NCI-H1092 treated with DMSO at 0.1 percent for 48 hours (cell line): ENCODE measurements around the gene SLC43A2.

Source experiments
- DNase-seq: peaks from one replicate; lab custom pipeline; 2025; lab: John Stamatoyannopoulos, UW

Gene SLC43A2

DNA sequence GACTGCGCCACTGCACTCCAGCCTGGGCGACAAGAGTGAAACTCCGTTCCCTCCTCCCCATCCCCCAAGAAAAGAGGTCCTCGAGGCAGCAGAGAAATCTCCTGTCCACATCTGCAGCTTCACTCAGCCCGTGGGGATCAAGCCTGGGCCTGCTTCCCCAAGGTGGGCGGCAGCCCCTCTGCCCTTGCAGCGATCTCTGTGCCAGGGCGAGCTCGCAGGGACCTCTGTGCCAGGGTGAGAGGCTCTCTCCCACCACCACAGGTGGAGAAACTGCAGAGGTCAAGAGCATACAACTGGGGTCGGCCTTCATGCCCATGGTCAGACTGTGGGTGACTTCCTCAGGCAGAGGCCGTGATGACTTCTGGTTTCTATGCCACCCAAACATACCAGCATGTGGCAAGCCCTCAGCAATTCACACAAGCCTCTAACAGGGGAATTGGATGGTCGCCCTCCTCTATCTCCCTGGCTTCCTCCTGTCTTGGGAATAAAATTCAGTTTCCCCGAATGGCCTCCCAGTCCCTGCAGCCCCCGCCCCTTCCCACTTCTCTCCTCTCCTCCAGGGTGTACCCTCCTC lies 5.5 kb downstream of the SLC43A2 start:
- no peak for DNase-seq

GRCh38 chr17:1621273-1621954 lies 7.2 kb downstream of the SLC43A2 start:
- no peak for DNase-seq

- no peak for DNase-seq
Observed at GRCh38 chr17:1620486-1620885, 8.1 kb downstream of the SLC43A2 start.

GRCh38 chr17:1617620-1618174 lies 10.9 kb downstream of the SLC43A2 start:
- DNase-seq = no peak

DNA sequence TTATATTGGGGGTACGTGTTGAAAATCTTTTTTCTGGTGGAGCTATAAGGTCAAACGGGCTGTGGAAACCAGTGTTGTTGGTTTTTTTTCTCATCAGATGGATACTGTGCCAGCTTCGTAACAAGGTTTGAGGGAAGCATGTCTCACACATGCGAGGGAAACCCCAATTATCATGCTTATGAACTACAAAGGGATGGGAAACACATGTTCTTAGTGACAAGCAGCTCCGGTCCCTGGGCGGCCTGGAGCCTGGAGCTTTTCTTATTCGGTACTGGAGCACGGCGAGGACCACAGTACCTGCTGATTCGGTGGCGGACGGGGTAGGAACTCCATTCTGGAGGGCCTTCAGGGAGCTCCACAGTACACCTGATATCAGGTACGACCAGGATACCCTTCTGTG lies 12.5 kb downstream of the SLC43A2 start:
- DNase-seq = no peak

GRCh38 chr17:1612400-1612799 lies 16.2 kb downstream of the SLC43A2 start:
- DNase-seq = no peak

- DNase-seq = no peak
Observed at GRCh38 chr17:1611715-1612114, 16.9 kb downstream of the SLC43A2 start.

- DNase-seq = no peak
Observed at GRCh38 chr17:1608676-1609075, 20.0 kb downstream of the SLC43A2 start.

- DNase-seq = no peak
Observed at GRCh38 chr17:1607971-1608320, 20.7 kb downstream of the SLC43A2 start.

DNA sequence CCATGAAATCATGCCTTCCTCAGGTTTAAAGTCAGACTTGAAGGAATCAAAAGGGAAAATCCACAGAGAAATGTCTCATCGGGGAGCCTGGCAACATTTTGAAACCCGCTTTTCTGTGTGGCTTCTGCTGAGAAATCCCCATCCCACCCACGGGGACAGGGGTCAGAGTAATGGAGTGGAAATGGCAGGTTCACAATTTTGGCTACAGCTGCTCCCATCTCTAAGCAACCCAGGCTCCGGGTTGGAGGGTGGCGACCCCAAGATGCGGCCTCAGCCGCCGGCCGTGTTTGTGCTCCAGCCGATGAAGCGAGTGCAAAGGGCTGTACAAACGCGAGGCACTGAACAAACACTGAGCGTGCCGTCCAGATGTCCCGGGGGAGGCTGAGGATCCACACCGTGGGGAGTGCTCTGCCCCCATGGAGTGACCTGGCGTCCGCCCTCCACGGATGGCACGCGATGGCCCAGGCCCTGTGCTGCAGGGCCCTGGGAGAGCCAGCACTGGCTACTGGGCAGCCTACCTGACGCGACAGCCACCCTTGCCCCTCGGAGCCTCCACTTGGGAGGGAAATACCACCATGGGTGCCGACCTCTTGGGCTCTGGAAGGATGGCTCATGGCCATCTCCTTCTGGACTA lies 22.2 kb downstream of the SLC43A2 start:
- DNase-seq = peak; percentile 1

- DNase-seq = no peak
Observed at GRCh38 chr17:1605681-1606351, 22.8 kb downstream of the SLC43A2 start.

GRCh38 chr17:1604831-1605528 lies 23.7 kb downstream of the SLC43A2 start:
- no peak for DNase-seq

DNA sequence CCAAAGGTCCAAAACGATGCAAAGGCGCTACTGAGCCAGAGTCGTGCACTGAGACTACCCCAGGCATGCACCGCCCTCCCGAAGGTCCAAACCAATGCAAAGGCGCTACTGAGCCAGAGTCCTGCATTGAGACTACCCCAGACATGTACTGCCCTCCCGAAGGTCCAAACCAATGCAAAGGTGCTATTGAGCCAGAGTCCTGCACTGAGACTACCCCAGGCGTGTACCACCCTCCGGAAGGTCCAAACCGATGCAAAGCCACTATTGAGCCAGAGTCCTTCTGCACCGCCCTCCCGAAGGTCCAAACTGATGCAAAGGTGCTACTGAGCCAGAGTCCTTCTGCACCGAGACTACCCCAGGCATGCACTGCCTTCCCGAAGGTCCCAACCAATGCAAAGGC lies 27.1 kb downstream of the SLC43A2 start:
- no peak for DNase-seq

GRCh38 chr17:1598399-1599095 lies 30.1 kb downstream of the SLC43A2 start:
- no peak for DNase-seq

DNA sequence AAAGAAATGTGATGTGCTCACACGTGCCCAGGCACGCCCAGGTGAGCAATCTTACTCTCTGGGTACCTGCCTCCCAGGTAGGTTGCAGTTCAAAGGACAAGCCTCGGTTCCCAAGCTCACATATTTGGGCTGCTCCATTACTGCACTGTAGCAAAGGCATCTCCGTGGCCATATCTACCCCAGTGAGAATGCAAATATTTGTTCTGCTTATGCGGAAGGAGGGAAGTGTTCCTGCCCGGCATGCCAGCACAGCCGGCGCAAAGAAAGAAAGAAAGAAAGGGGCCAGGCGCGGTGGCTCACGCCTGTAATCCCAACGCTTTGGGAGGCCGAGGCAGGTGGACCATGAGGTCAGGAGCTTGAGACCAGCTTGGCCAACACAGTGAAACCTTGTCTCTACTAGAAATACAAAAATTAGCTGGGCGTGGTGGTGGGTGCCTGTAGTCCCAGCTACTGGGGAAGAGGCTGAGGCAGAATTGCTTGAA lies 30.7 kb downstream of the SLC43A2 start:
- no peak for DNase-seq

DNA sequence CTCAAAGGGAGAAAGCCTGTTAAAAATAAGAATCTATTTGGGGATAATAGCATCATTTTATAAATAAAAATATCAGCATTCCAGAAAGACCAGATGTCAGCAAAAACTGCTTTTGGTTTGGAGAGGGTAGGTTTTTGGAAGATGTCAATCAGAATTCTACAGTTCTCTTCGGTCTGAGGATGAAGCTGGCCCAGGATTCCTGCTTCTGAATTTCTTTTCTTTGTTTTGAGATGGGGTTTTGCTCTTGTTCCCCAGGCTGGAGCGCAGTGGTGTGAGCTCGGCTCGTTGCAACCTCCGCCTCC lies 35.1 kb downstream of the SLC43A2 start:
- DNase-seq = no peak

DNA sequence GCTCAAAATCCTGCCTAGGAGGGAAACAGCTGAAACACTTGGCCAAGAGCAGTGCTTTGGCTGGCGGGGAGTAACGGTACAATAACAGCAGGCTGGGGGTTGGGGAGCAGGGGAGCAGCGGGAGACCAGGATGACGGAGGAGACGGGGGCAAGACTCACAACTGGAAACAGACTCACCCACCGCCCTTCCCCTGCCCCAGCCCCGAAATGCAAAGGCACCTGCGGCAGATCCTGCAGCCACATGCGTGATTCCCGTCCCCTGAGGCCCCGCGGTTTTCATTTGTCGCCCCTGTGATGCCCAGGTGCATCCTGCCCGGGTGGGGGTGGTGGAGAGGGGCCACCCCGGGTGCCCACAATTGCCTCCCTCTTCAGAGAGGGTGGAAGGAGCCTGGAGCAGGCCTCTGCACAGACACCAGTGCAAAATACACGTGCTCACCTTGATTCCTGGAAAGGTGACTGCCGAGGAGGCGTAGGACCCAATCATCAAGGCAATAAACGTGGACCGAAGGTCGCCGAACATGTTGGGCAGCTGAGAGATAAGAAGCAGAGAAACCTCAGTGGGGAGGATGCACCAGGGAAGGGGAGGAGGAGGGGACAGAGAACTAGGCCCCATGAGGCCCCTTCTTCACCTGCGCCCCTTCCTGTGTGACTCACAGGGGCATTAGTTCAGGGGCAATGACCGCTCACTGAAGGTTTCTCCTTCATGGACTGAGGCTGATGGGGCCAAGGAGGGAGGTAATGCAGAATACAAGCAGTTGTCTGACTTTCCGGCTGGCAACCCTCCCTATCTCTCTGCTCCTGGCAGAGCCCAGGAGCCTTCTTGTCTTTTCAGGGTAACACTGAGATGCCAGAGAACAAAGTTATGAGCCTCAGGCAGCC lies 35.6 kb downstream of the SLC43A2 start:
- DNase-seq = no peak

DNA sequence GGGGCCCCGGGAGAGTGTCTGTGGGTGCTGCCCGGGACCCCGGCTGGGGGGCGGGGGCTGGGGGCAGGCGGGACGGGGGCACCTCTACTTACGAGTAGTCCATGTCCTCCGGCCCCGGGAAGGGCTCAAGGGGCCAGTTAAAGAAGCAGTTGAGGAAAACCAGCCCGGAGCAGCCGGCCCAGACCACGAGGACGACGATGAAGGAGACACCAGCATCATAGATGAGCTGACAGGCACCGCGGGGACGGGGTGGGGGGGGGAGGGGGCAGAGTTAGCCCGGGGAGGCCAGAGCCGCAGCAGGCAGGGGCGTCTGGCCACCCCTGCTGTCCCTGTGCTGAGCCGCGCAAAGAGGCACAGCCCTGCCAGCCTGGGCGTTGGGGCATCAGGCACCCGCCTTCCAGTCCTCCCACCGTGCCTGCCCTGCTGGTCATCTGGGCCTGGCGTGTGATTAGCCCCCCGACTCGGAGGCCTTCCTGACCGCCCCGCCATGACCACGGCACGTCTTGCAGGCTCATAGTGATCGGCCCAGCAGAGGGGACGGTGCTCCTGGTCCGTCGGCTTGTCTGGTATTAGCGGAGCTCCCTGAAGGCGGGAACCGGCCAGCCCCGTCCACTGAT lies 37.1 kb downstream of the SLC43A2 start:
- no peak for DNase-seq

DNA sequence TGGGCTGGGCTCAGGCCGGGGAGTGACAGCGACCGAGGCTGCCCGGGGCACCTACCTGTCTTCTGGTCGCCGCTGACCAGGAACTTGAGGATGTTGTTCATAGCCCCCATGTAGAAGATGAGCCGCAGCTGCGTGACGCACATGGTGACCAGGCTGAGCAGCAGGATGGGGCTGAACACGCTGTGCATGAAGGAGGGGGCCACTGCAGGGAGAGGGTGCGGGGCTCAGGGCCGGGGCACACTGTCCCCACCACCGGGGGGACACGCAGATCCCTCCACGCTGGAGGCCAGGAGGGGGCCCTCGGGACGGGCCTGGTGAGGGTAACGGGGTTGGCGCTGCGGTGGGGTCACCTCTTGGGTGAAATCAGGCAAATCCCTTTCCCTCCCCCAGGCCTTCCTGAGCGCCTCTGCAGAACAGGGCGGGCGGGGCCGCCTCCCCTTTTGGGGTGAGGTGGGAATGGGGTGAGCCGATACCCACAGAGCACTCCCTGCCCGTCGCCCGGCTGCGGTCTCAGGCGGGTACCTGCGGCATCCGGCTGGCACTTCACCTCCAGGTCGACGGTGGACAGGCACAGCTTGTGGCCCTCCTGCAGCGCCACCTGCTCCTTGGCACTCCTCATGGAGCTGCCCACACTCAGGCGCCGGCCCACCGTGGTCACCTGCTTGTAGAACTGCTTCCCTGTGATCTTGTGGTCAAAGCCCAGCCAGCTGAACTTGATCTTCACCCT lies 37.7 kb downstream of the SLC43A2 start:
- DNase-seq = no peak
